GM12878 (cell line): ENCODE measurements around the gene POLE3. TPM values are rescaled to one million over a fixed set of nuclear protein-coding genes. Genes with fewer than 3 reads are reported as not detected.

Experiments used
- E2F4 ChIP-seq: IDR thresholded peaks from 2 replicates; pipeline ENCODE4 v1.6.1; 2012; ENCODE audit warnings: low read depth, low read length, improper control_type of control experiment
- E2F8 ChIP-seq: fragments of 450-650 bp; IDR thresholded peaks from 2 replicates; pipeline ENCODE4 v1.6.1; 2018; ENCODE audit warnings: mild to moderate bottlenecking, low read depth, moderate library complexity; ENCODE audit not compliant: partially characterized antibody
- EGR1 ChIP-seq, 2 experiments: IDR thresholded peaks; 1 replicate in 1 of 2; 2 replicates in 1 of 2; pipeline ENCODE4 v1.6.1; 2011 to 2012; ENCODE audit warnings: low read depth in 2 of 2, low read length in 2 of 2, borderline replicate concordance in 1 of 2, mild to moderate bottlenecking in 1 of 2, moderate library complexity in 1 of 2
- HCFC1 ChIP-seq: fragments of 150-350 bp; IDR thresholded peaks from 2 replicates; pipeline ENCODE4 v1.6.1; 2014; ENCODE audit warnings: low read length
- IKZF2 ChIP-seq, 2 experiments: fragments of 450-650 bp; IDR thresholded peaks; 2 replicates each; pipeline ENCODE4 v1.6.1; 2017; ENCODE audit warnings: mild to moderate bottlenecking in 2 of 2, moderate library complexity in 2 of 2
- JUND ChIP-seq: IDR thresholded peaks from 2 replicates; pipeline ENCODE4 v1.6.1; 2012; ENCODE audit warnings: low read depth, mild to moderate bottlenecking, low read length, improper control_type of control experiment, moderate library complexity
- MEF2A ChIP-seq: IDR thresholded peaks from 2 replicates; pipeline ENCODE4 v1.6.1; 2011; ENCODE audit warnings: low read depth, mild to moderate bottlenecking, low read length, moderate library complexity; ENCODE audit not compliant: insufficient read depth
- NBN ChIP-seq: fragments of 450-650 bp; IDR thresholded peaks from 2 replicates; pipeline ENCODE4 v1.6.1; 2016
- PKNOX1 ChIP-seq: fragments of 450-650 bp; IDR thresholded peaks from 2 replicates; pipeline ENCODE4 v1.6.1; 2016; ENCODE audit warnings: mild to moderate bottlenecking
- POLR2A ChIP-seq: IDR thresholded peaks from 2 replicates; pipeline ENCODE4 v1.6.1; 2011; ENCODE audit warnings: low read depth, mild to moderate bottlenecking, low read length
- POU2F2 ChIP-seq: IDR thresholded peaks from 3 replicates; pipeline ENCODE4 v1.6.1; 2011; ENCODE audit warnings: low read depth, mild to moderate bottlenecking, low read length, borderline replicate concordance
- RUNX3 ChIP-seq: IDR thresholded peaks from 2 replicates; pipeline ENCODE4 v1.6.1; 2012; ENCODE audit warnings: low read length, inconsistent platforms
- SIX5 ChIP-seq: IDR thresholded peaks from 2 replicates; pipeline ENCODE4 v1.6.1; 2011; ENCODE audit warnings: mild to moderate bottlenecking, low read depth, low read length, moderate library complexity; ENCODE audit not compliant: severe bottlenecking
- SREBF1 ChIP-seq: IDR thresholded peaks from 2 replicates; pipeline ENCODE4 v1.6.1; 2012; ENCODE audit warnings: mild to moderate bottlenecking, low read length
- STAT1 ChIP-seq: fragments of 450-650 bp; conservative IDR thresholded peaks from 2 replicates; pipeline ENCODE4 v1.6.1; 2014; ENCODE audit warnings: antibody characterized with exemption, mild to moderate bottlenecking
- USF2 ChIP-seq: IDR thresholded peaks from 2 replicates; pipeline ENCODE4 v1.6.1; 2011; ENCODE audit warnings: low read depth, low read length, improper control_type of control experiment, borderline replicate concordance
- ZBED1 ChIP-seq: IDR thresholded peaks from 2 replicates; pipeline ENCODE4 v1.6.1; 2016; ENCODE audit warnings: borderline replicate concordance
- ZNF687 ChIP-seq: fragments of 450-650 bp; IDR thresholded peaks from 2 replicates; pipeline ENCODE4 v1.6.1; 2017; ENCODE audit warnings: mild to moderate bottlenecking, moderate library complexity
- polyA plus RNA-seq, 11 experiments: library from polyadenylated mRNA; depleted of rRNA in 4 of 11; unstranded in 6 of 11; stranded (reverse) in 5 of 11; fragments of >200 nt; fragmentation: Nextera tagmentation in 4 of 11; fragmentation: Illumina TruSeq in 1 of 11; extraction: Ambion mirVana in 4 of 11; extraction: Trizol in 1 of 11; gene quantifications; 1 replicate in 1 of 11; 2 replicates in 10 of 11; pipeline versions ENCODE4 v1.2.1 to v1.2.3, GENCODE V29; 2011 to 2016; ENCODE audit warnings: inconsistent platforms in 2 of 11, missing spikeins in 2 of 11, low read depth in 1 of 11
- total RNA-seq, 4 experiments: library from RNA; depleted of rRNA in 3 of 4; stranded (reverse); fragments of >200 nt in 3 of 4; fragmentation: Illumina TruSeq in 1 of 4; extraction: Trizol in 1 of 4; gene quantifications; 2 replicates each; pipeline versions ENCODE4 v1.2.1 to v1.2.3, GENCODE V29; 2013 to 2021
- TF ChIP-seq, protein P1 (sequence below): fragments of 450-650 bp; IDR thresholded peaks from 2 replicates; pipeline ENCODE4 v1.6.1; 2014; ENCODE audit warnings: mild to moderate bottlenecking

Gene POLE3
- total and polyA plus RNA-seq, 10 of the 15 experiments (the other 5 are each of a cell fraction or from before 2014, with no cell fraction given), result 40.8 to 116 (median 80.2) TPM

DNA sequence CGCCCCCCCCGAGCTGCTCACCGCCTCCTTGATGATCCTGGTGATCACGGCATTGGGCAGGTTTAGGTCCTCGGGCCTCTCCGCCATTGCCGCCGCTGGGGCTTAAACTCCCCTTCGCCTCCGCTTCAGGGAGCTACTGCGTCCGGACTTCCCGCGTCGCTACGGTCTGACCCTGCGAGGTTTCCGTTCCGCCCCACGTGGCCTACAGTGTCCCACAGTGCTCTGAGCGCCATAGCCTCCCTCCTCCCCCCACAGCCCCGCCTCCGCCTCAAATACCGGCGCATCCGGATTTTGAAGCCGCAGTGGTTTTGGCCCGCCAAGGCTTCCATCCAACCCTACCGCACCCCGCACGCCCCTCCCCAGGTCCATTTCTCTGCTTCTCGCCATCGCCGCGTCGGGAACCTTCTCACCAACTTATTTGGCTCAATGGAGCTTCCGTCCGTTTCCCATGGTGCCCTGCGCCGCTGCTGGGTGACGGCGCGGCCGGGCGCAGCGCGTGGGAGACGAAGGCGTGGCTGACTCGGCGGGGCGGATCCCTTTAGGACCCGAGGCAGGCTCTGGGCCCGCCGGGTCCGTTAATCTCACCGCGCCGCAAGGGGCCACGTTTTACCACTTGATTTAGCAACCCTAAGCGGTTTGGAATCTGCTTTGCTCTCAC lies at the start of gene POLE3, which contains the start of gene C9orf43 (continued):
- TF ChIP-seq PKNOX1, result peak; percentile 24; the same call in 1 of the 2 replicates
- peak; percentile 75 for TF ChIP-seq HCFC1
- no peak for TF ChIP-seq E2F8
- TF ChIP-seq JUND, result no peak
- TF ChIP-seq, protein P1, sequence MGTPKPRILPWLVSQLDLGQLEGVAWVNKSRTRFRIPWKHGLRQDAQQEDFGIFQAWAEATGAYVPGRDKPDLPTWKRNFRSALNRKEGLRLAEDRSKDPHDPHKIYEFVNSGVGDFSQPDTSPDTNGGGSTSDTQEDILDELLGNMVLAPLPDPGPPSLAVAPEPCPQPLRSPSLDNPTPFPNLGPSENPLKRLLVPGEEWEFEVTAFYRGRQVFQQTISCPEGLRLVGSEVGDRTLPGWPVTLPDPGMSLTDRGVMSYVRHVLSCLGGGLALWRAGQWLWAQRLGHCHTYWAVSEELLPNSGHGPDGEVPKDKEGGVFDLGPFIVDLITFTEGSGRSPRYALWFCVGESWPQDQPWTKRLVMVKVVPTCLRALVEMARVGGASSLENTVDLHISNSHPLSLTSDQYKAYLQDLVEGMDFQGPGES, result no peak
- TF ChIP-seq RUNX3, result peak; percentile 76; the same call in 1 of the 2 replicates
- peak; percentile 55 for TF ChIP-seq SIX5
- no peak; a peak in 1 of 4 replicates for TF ChIP-seq IKZF2 (IDR thresholded peaks at IDR 0.05)
- peak in 1 of 2 experiments; percentile 89; a peak in 2 of 3 replicates for TF ChIP-seq EGR1 (IDR thresholded peaks at IDR 0.05; ENCODE audit: borderline replicate concordance in 1 of 2, low read depth in 2 of 2, low read length in 2 of 2)
- 0 out of 2 replicates have a peak, but pooled peaks have one; percentile 56 for TF ChIP-seq MEF2A
- peak; percentile 98 for TF ChIP-seq NBN
- peak; percentile 90 for TF ChIP-seq USF2
- peak; percentile 90 for TF ChIP-seq POLR2A
- TF ChIP-seq ZNF687, result peak; percentile 8; the same call in 1 of the 2 replicates
- peak; percentile 63 for TF ChIP-seq POU2F2
- TF ChIP-seq ZBED1, result 0 out of 2 replicates have a peak, but pooled peaks have one; percentile 8
- peak; percentile 91 for TF ChIP-seq E2F4
- no peak for TF ChIP-seq SREBF1
- 0 out of 2 replicates have a peak, but pooled peaks have one; percentile 55 for TF ChIP-seq STAT1
